Measurements from ENCODE around the gene TSPAN18.

Gene TSPAN18

GRCh38 chr11:44726283-44727113, at the start of gene TSPAN18:
TSPAN18 (plus strand) TSS chr11:44726962; CDS start chr11:44906417, 179,455 bp downstream.
- peak; percentile 88 for DNase-seq (ENCODE audit: low spot score)
- in situ Hi-C loops (cut with MboI; ENCODE audit: low sequenced_read_pairs, unreplicated experiment), result loop anchor here (10.0 kb wide), 1 partner anchor 188 kb away; no protein-coding TSS in a partner anchor
- no peak for TF ChIP-seq CTCF (IDR thresholded peaks at IDR 0.05; ENCODE audit: borderline replicate concordance, control extremely low read depth, extremely low read depth, insufficient read depth, missing control alignments)

GRCh38 chr11:44680982-44681597, 45.7 kb upstream of the TSPAN18 start:
- TF ChIP-seq CTCF (IDR thresholded peaks at IDR 0.05; ENCODE audit: borderline replicate concordance, control extremely low read depth, extremely low read depth, insufficient read depth, missing control alignments), result no peak
- in situ Hi-C loops (cut with MboI; ENCODE audit: low sequenced_read_pairs, unreplicated experiment), result no loop called here
- no peak for DNase-seq (ENCODE audit: low spot score)

- no peak for TF ChIP-seq CTCF (IDR thresholded peaks at IDR 0.05; ENCODE audit: borderline replicate concordance, control extremely low read depth, extremely low read depth, insufficient read depth, missing control alignments)
- no peak for DNase-seq (ENCODE audit: low spot score)
- in situ Hi-C loops (cut with MboI; ENCODE audit: low sequenced_read_pairs, unreplicated experiment), result no loop called here
Measured at GRCh38 chr11:44681698-44682097, 45.1 kb upstream of the TSPAN18 start.

GRCh38 chr11:44684859-44685281, 41.9 kb upstream of the TSPAN18 start:
- in situ Hi-C loops (cut with MboI; ENCODE audit: low sequenced_read_pairs, unreplicated experiment), result no loop called here
- DNase-seq (ENCODE audit: low spot score), result no peak
- TF ChIP-seq CTCF (IDR thresholded peaks at IDR 0.05; ENCODE audit: borderline replicate concordance, control extremely low read depth, extremely low read depth, insufficient read depth, missing control alignments), result no peak

GRCh38 chr11:44687388-44687787, 39.4 kb upstream of the TSPAN18 start:
- in situ Hi-C loops (cut with MboI; ENCODE audit: low sequenced_read_pairs, unreplicated experiment), result no loop called here
- no peak for DNase-seq (ENCODE audit: low spot score)
- no peak for TF ChIP-seq CTCF (IDR thresholded peaks at IDR 0.05; ENCODE audit: borderline replicate concordance, control extremely low read depth, extremely low read depth, insufficient read depth, missing control alignments)

- in situ Hi-C loops (cut with MboI; ENCODE audit: low sequenced_read_pairs, unreplicated experiment), result no loop called here
- TF ChIP-seq CTCF (IDR thresholded peaks at IDR 0.05; ENCODE audit: borderline replicate concordance, control extremely low read depth, extremely low read depth, insufficient read depth, missing control alignments), result no peak
- DNase-seq (ENCODE audit: low spot score), result no peak
Measured at GRCh38 chr11:44689265-44689664, 37.5 kb upstream of the TSPAN18 start.

Measured in GM13976 (cell line).